ENCODE results near the gene OSTF1.

Gene OSTF1

DNA sequence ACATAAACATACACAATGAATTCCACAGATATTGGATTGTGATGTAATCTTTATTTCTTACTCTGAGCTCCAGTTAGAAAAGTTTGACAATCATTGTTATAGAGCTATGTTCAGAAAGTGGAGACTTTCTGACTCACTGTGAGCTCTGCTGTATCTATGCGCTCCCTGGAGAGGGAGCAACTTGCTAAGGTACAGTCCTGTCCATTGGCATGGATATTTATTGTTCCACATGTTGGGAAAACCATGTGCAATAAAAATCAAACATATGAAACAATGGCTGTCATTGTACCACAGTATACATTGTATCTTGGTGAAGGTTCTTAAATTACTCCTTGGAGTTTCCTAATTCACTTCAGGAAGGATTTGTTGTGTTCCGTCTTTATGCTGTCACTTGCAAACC, 27.1 kb upstream of the OSTF1 start:
- Histone ChIP-seq H3K27me3 (ENCODE audit: control insufficient read depth in 5 of 5, insufficient read depth in 4 of 5, low read length in 5 of 5) (no peaks in the 10 kb centered on the region), H3K36me3 (ENCODE audit: control insufficient read depth in 5 of 5, insufficient read depth in 5 of 5, low read length in 5 of 5) (peaks cover 21 to 33% (median 22%) of the 10 kb centered on the region in 5 donors), H3K27ac (ENCODE audit: low read depth, low read length) (no peak overlapping the region), H3K4me3 (ENCODE audit: low read depth in 1 of 5, low read length in 5 of 5) (no peak overlapping the region), H3K9ac (ENCODE audit: low read length in 5 of 5) (no peak overlapping the region), H3K4me1 (ENCODE audit: control insufficient read depth in 5 of 5, insufficient read depth in 5 of 5, low read length in 5 of 5) (no peaks in the 10 kb centered on the region), H3K9me3 (ENCODE audit: control insufficient read depth in 5 of 5, low read length in 5 of 5) (no peaks in the 10 kb centered on the region)

DNA sequence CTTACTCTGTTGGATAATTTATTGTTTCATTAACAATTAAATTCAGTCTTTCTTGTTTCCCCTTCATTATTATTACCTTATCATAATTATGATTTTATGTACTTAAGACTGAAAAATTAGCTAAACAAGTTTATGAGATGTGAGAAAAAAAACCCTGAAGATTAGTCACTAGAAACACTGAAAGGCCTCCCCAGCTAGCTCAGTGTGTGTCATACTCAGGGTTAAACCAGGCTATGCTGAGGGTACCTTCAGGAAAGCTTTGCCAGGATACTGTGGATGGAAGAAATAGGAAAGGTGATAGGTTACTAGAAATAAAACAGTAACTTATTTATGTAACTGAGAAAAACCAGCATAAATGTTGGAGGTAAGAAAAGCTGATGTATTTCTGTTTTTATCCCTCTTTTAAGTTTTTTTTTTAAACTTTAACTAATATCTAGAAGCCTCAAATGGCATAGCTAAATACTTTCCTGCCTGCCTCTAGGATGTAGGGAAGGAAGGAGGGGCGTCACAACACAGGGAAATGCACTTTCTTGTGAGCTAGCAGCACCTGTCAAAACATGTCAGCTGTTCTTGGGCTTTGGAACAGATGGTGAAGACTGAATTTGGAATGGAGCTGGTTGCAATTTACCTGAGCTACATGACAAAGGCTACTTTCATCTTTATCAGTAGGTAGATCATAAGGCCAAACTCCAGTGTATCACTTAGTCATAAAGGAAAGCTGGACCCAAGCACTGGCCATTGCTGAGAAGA, 24.6 kb upstream of the OSTF1 start:
- no peaks in the 10 kb centered on the region for H3K9me3 ChIP-seq (ENCODE audit: control insufficient read depth in 5 of 5, low read length in 5 of 5)
- peaks cover 30 to 56% (median 39%) of the 10 kb centered on the region in 5 donors for H3K36me3 ChIP-seq (ENCODE audit: control insufficient read depth in 5 of 5, insufficient read depth in 5 of 5, low read length in 5 of 5)
- no peak overlapping the region for H3K27ac ChIP-seq (ENCODE audit: low read depth, low read length)

GRCh38 chr9:75064307-75065025, 23.8 kb upstream of the OSTF1 start:
- H3K27me3 ChIP-seq (ENCODE audit: control insufficient read depth in 5 of 5, insufficient read depth in 4 of 5, low read length in 5 of 5) = no peaks in the 10 kb centered on the region
- H3K9me3 ChIP-seq (ENCODE audit: control insufficient read depth in 5 of 5, low read length in 5 of 5) = no peaks in the 10 kb centered on the region
- H3K4me1 ChIP-seq (ENCODE audit: control insufficient read depth in 5 of 5, insufficient read depth in 5 of 5, low read length in 5 of 5) = no peaks in the 10 kb centered on the region
- no peak overlapping the region for H3K9ac ChIP-seq (ENCODE audit: low read length in 5 of 5)
- no peak overlapping the region for H3K27ac ChIP-seq (ENCODE audit: low read depth, low read length)
- H3K4me3 ChIP-seq (ENCODE audit: low read depth in 1 of 5, low read length in 5 of 5) = no peak overlapping the region
- peaks cover 35 to 63% (median 41%) of the 10 kb centered on the region in 5 donors for H3K36me3 ChIP-seq (ENCODE audit: control insufficient read depth in 5 of 5, insufficient read depth in 5 of 5, low read length in 5 of 5)

More for the DNA sequence above, 24.6 kb upstream of the OSTF1 start:
- no peaks in the 10 kb centered on the region for H3K27me3 ChIP-seq (ENCODE audit: control insufficient read depth in 5 of 5, insufficient read depth in 4 of 5, low read length in 5 of 5)
- no peaks in the 10 kb centered on the region for H3K4me1 ChIP-seq (ENCODE audit: control insufficient read depth in 5 of 5, insufficient read depth in 5 of 5, low read length in 5 of 5)
- H3K9ac ChIP-seq (ENCODE audit: low read length in 5 of 5) = no peak overlapping the region
- H3K4me3 ChIP-seq (ENCODE audit: low read depth in 1 of 5, low read length in 5 of 5) = no peak overlapping the region

- Histone ChIP-seq H3K9me3 (ENCODE audit: control insufficient read depth in 5 of 5, low read length in 5 of 5) (no peaks in the 10 kb centered on the region), H3K4me1 (ENCODE audit: control insufficient read depth in 5 of 5, insufficient read depth in 5 of 5, low read length in 5 of 5) (no peaks in the 10 kb centered on the region), H3K9ac (ENCODE audit: low read length in 5 of 5) (no peak overlapping the region), H3K36me3 (ENCODE audit: control insufficient read depth in 5 of 5, insufficient read depth in 5 of 5, low read length in 5 of 5) (peaks cover 37 to 66% (median 43%) of the 10 kb centered on the region in 5 donors), H3K27me3 (ENCODE audit: control insufficient read depth in 5 of 5, insufficient read depth in 4 of 5, low read length in 5 of 5) (no peaks in the 10 kb centered on the region), H3K27ac (ENCODE audit: low read depth, low read length) (no peak overlapping the region), H3K4me3 (ENCODE audit: low read depth in 1 of 5, low read length in 5 of 5) (no peak overlapping the region)
Observed at GRCh38 chr9:75065510-75065909, 22.8 kb upstream of the OSTF1 start.

DNA sequence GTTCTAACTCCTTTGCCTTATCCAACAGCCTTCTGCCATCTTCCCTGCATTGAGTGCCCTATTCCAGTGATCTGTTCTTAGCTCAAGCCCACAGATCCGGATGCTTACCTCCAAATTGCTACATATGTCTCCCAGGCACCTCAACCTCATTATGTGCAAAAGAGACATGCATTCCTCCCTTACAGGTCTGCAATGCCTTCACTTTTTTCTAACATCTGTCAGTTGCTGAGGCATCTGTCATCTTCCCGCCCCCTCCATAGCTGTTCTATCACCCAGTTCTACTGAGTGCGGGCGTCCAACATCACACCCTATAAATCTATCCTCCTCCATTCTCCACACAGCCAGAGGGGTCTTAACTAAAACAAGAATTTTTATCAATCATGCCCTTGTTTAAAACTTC, 20.4 kb upstream of the OSTF1 start:
- no peaks in the 10 kb centered on the region for H3K9me3 ChIP-seq (ENCODE audit: control insufficient read depth in 5 of 5, low read length in 5 of 5)
- H3K36me3 ChIP-seq (ENCODE audit: control insufficient read depth in 5 of 5, insufficient read depth in 5 of 5, low read length in 5 of 5) = peaks cover 30 to 63% (median 41%) of the 10 kb centered on the region in 5 donors
- H3K4me3 ChIP-seq (ENCODE audit: low read depth in 1 of 5, low read length in 5 of 5) = no peak overlapping the region
- no peak overlapping the region for H3K27ac ChIP-seq (ENCODE audit: low read depth, low read length)
- no peaks in the 10 kb centered on the region for H3K27me3 ChIP-seq (ENCODE audit: control insufficient read depth in 5 of 5, insufficient read depth in 4 of 5, low read length in 5 of 5)
- no peaks in the 10 kb centered on the region for H3K4me1 ChIP-seq (ENCODE audit: control insufficient read depth in 5 of 5, insufficient read depth in 5 of 5, low read length in 5 of 5)
- H3K9ac ChIP-seq (ENCODE audit: low read length in 5 of 5) = no peak overlapping the region

DNA sequence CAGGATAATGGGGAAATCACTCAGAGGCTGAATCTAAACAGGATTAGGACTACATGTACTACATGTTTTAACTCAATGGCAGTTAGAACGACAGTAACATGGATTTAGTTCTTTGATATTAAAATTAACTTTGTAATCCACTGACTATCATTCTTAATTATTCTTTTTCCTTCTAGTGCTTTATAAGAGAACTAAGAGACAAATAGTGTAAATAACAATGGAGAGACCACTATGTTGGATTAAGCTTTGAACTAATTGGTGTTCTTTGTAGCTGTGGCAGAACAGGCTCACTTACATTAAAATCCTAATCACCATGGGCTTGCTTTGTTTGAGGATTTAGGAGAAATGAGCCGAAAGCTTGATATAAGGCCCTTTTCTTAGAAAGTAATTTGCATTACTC, 19.1 kb upstream of the OSTF1 start:
- H3K36me3 ChIP-seq (ENCODE audit: control insufficient read depth in 5 of 5, insufficient read depth in 5 of 5, low read length in 5 of 5) = peaks cover 27 to 60% (median 36%) of the 10 kb centered on the region in 5 donors
- H3K27ac ChIP-seq (ENCODE audit: low read depth, low read length) = no peak overlapping the region
- H3K4me1 ChIP-seq (ENCODE audit: control insufficient read depth in 5 of 5, insufficient read depth in 5 of 5, low read length in 5 of 5) = no peaks in the 10 kb centered on the region
- no peaks in the 10 kb centered on the region for H3K9me3 ChIP-seq (ENCODE audit: control insufficient read depth in 5 of 5, low read length in 5 of 5)
- no peak overlapping the region for H3K9ac ChIP-seq (ENCODE audit: low read length in 5 of 5)
- H3K27me3 ChIP-seq (ENCODE audit: control insufficient read depth in 5 of 5, insufficient read depth in 4 of 5, low read length in 5 of 5) = no peaks in the 10 kb centered on the region
- H3K4me3 ChIP-seq (ENCODE audit: low read depth in 1 of 5, low read length in 5 of 5) = no peak overlapping the region

DNA sequence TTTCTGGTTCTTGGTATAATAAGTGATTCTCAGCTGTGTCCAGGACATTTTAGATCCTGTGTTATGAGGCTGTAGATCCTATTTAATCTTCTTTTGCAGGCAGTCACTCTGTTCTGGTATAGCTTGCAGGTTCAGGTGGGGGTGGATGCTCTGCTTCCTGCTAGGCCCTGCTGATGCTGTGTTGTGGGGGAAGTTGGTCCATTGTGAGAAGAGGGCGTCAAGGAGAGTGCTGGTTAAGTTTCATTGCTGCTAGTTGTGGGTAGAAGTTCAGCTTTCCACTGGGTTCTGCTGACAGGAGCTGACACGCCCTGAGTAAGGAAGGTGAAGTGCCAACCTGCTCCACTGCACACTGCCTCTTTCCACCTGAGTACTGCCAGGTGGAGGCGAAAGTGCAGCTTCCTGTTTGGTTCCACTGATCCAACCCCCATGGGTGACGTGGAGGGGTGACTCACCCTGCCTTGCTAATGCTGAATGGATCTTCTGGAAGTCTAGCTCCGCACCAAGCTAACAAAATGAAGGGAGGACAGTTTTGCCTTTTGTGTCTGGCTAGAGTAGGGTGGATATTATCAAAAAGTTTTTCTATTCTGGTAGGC, 16.7 kb upstream of the OSTF1 start:
- Histone ChIP-seq H3K4me3 (ENCODE audit: low read depth in 1 of 5, low read length in 5 of 5) (no peak overlapping the region), H3K9me3 (ENCODE audit: control insufficient read depth in 5 of 5, low read length in 5 of 5) (no peaks in the 10 kb centered on the region), H3K4me1 (ENCODE audit: control insufficient read depth in 5 of 5, insufficient read depth in 5 of 5, low read length in 5 of 5) (no peaks in the 10 kb centered on the region), H3K27me3 (ENCODE audit: control insufficient read depth in 5 of 5, insufficient read depth in 4 of 5, low read length in 5 of 5) (no peaks in the 10 kb centered on the region), H3K9ac (ENCODE audit: low read length in 5 of 5) (no peak overlapping the region), H3K36me3 (ENCODE audit: control insufficient read depth in 5 of 5, insufficient read depth in 5 of 5, low read length in 5 of 5) (peaks cover 19 to 45% (median 34%) of the 10 kb centered on the region in 5 donors), H3K27ac (ENCODE audit: low read depth, low read length) (no peak overlapping the region)

GRCh38 chr9:75072895-75073294, 15.4 kb upstream of the OSTF1 start:
- Histone ChIP-seq H3K36me3 (ENCODE audit: control insufficient read depth in 5 of 5, insufficient read depth in 5 of 5, low read length in 5 of 5) (peaks cover 18 to 33% (median 26%) of the 10 kb centered on the region in 5 donors), H3K27ac (ENCODE audit: low read depth, low read length) (no peak overlapping the region), H3K9me3 (ENCODE audit: control insufficient read depth in 5 of 5, low read length in 5 of 5) (no peaks in the 10 kb centered on the region), H3K4me3 (ENCODE audit: low read depth in 1 of 5, low read length in 5 of 5) (no peak overlapping the region), H3K4me1 (ENCODE audit: control insufficient read depth in 5 of 5, insufficient read depth in 5 of 5, low read length in 5 of 5) (peaks cover 0 to 3% (median 0%) of the 10 kb centered on the region in 5 donors), H3K9ac (ENCODE audit: low read length in 5 of 5) (no peak overlapping the region), H3K27me3 (ENCODE audit: control insufficient read depth in 5 of 5, insufficient read depth in 4 of 5, low read length in 5 of 5) (no peaks in the 10 kb centered on the region)

GRCh38 chr9:75081632-75082031, 6.7 kb upstream of the OSTF1 start:
- Histone ChIP-seq H3K9ac (ENCODE audit: low read length in 5 of 5) (no peak overlapping the region), H3K9me3 (ENCODE audit: control insufficient read depth in 5 of 5, low read length in 5 of 5) (no peaks in the 10 kb centered on the region), H3K4me3 (ENCODE audit: low read depth in 1 of 5, low read length in 5 of 5) (no peak overlapping the region), H3K27me3 (ENCODE audit: control insufficient read depth in 5 of 5, insufficient read depth in 4 of 5, low read length in 5 of 5) (no peaks in the 10 kb centered on the region), H3K4me1 (ENCODE audit: control insufficient read depth in 5 of 5, insufficient read depth in 5 of 5, low read length in 5 of 5) (peaks cover 0 to 33% (median 32%) of the 10 kb centered on the region in 5 donors), H3K36me3 (ENCODE audit: control insufficient read depth in 5 of 5, insufficient read depth in 5 of 5, low read length in 5 of 5) (peaks cover 5 to 33% (median 17%) of the 10 kb centered on the region in 5 donors), H3K27ac (ENCODE audit: low read depth, low read length) (peak overlapping the region; percentile 3)

Measured in subcutaneous abdominal adipose tissue (tissue), 5 donors.